HepG2 (cell line): ENCODE results near the gene ASIC2. TPM values are rescaled to one million over a fixed set of nuclear protein-coding genes. Genes with fewer than 3 reads are reported as not detected.

Source experiments
- ATAC-seq: fragments of 200-7000 bp; cut with Tn5 transposase; 3 replicates; pipeline ENCODE4 v1.9.1; 2020; ENCODE audit warnings: mild to moderate bottlenecking, moderate library complexity
- BruUV-seq: library from RNA; stranded (reverse); fragments of 400-500 nt; replicated peaks from 2 replicates; lab custom pipeline; 2021; lab: Mats Ljungman, UMichigan
- CTCF ChIA-PET: fragments of 300-600 bp; formaldehyde crosslinking; extraction: SDS; loops from one replicate; lab custom pipeline; 2021; ENCODE audit warnings: low total read pairs, inconsistent platforms, low intra/inter-chr PET ratio; lab: Yijun Ruan, JAX
- POLR2A ChIA-PET: fragments of 350-600 bp; sonication (Branson Sonifier 250); formaldehyde crosslinking; loops from one replicate; lab custom pipeline; 2020; ENCODE audit warnings: antibody characterized with exemption, inconsistent platforms; lab: Yijun Ruan, JAX
- DNase-seq: peaks from one replicate; pipeline ENCODE4 v3.0.0-alpha.2; 2015; ENCODE audit warnings: low spot score
- FAIRE-seq: peaks from 3 replicates; lab custom pipeline; 2011; peaks lifted over from hg19 to GRCh38; lab: Jason Lieb, UNC
- H2AFZ ChIP-seq: one replicate; pipeline ENCODE4 v1.6.1; 2011; ENCODE audit warnings: low read length, inconsistent platforms
- H3K27ac ChIP-seq: fragments of 300-600 bp; 3 replicates; pipeline ENCODE4 v1.8.0; 2011; ENCODE audit warnings: mixed run types, mild to moderate bottlenecking, mixed read lengths, low read length, inconsistent platforms; ENCODE audit not compliant: insufficient read depth; ENCODE audit errors: extremely low read length
- H3K27me3 ChIP-seq, 2 experiments: fragments of 200-600 bp in 1 of 2; 2 replicates in 1 of 2; 3 replicates in 1 of 2; pipeline versions ENCODE4 v1.6.0 to v1.8.0; 2011; ENCODE audit warnings: low read length in 2 of 2, mild to moderate bottlenecking in 2 of 2, moderate library complexity in 2 of 2, inconsistent platforms in 1 of 2; ENCODE audit not compliant: insufficient read depth in 2 of 2, control insufficient read depth in 1 of 2
- H3K36me3 ChIP-seq, 2 experiments: fragments of 200-600 bp in 1 of 2; replicated peaks in 1 of 2; 2 replicates in 1 of 2; 3 replicates in 1 of 2; pipeline versions ENCODE4 v1.5.1 to v1.8.0; 2011; ENCODE audit warnings: low read length in 2 of 2, inconsistent platforms in 1 of 2; ENCODE audit not compliant: insufficient read depth in 2 of 2, control insufficient read depth in 1 of 2
- H3K4me1 ChIP-seq: 2 replicates; pipeline ENCODE4 v1.5.1; 2012; ENCODE audit warnings: low read length, inconsistent platforms; ENCODE audit not compliant: insufficient read depth
- H3K4me2 ChIP-seq: 2 replicates; pipeline ENCODE4 v1.6.0; 2011; ENCODE audit warnings: low read depth, low read length, inconsistent platforms
- H3K4me3 ChIP-seq, 3 experiments: fragments of 200-600 bp in 1 of 3; sonication (generic), shearing (Covaris generic) in 1 of 3; replicated peaks in 1 of 3; 2 replicates each; pipeline ENCODE4 v1.5.1; 2011 to 2016; ENCODE audit warnings: low read length in 3 of 3, inconsistent platforms in 2 of 3, low read depth in 2 of 3, mild to moderate bottlenecking in 2 of 3, control low read depth in 1 of 3, mixed read lengths in 1 of 3; ENCODE audit not compliant: insufficient read depth in 1 of 3
- H3K79me2 ChIP-seq: one replicate; pipeline ENCODE4 v1.6.1; 2011; ENCODE audit warnings: low read length, inconsistent platforms; ENCODE audit not compliant: insufficient read depth
- H3K9ac ChIP-seq: 2 replicates; pipeline ENCODE4 v1.6.0; 2011; ENCODE audit warnings: mild to moderate bottlenecking, low read depth, low read length, inconsistent platforms; ENCODE audit not compliant: insufficient read depth
- H3K9me3 ChIP-seq: 2 replicates; pipeline ENCODE4 v1.5.1; 2012; ENCODE audit warnings: mild to moderate bottlenecking, low read length
- H4K20me1 ChIP-seq: 2 replicates; pipeline ENCODE4 v1.6.0; 2011; ENCODE audit warnings: inconsistent platforms, mild to moderate bottlenecking, low read length, moderate library complexity; ENCODE audit not compliant: insufficient read depth
- ETV5 ChIP-seq: IDR thresholded peaks from 2 replicates; pipeline ENCODE4 v1.6.1; 2018; ENCODE audit warnings: missing biosample characterization, missing genetic modification reagents, inconsistent platforms, borderline replicate concordance
- GPN1 ChIP-seq: sonication (generic); formaldehyde crosslinking; IDR thresholded peaks from 2 replicates; pipeline ENCODE4 v1.5.1; 2020; ENCODE audit warnings: missing genetic modification reagents, borderline replicate concordance
- KAT8 ChIP-seq: IDR thresholded peaks from 2 replicates; pipeline ENCODE4 v1.6.1; 2016; ENCODE audit warnings: missing genetic modification reagents, missing compliant biosample characterization
- RFX3 ChIP-seq: IDR thresholded peaks from 2 replicates; pipeline ENCODE4 v1.6.1; 2016; ENCODE audit warnings: missing biosample characterization, missing genetic modification reagents
- RFX5 ChIP-seq: IDR thresholded peaks from 2 replicates; pipeline ENCODE4 v1.6.1; 2011; ENCODE audit warnings: low read depth, low read length, improper control_type of control experiment
- ZNF614 ChIP-seq: IDR thresholded peaks from 2 replicates; pipeline ENCODE4 v1.6.1; 2018; ENCODE audit warnings: missing biosample characterization, missing genetic modification reagents, inconsistent platforms, borderline replicate concordance
- ZNF672 ChIP-seq: sonication (generic); formaldehyde crosslinking; IDR thresholded peaks from 2 replicates; pipeline ENCODE4 v1.8.1; 2022; ENCODE audit warnings: missing genetic modification reagents
- ZNF891 ChIP-seq: sonication (generic); formaldehyde crosslinking; IDR thresholded peaks from 2 replicates; pipeline ENCODE4 v1.5.0; 2020; ENCODE audit warnings: mild to moderate bottlenecking, missing genetic modification reagents
- WGBS: methylation state at CpG from one replicate; pipeline ENCODE4 v1.1.6; 2017; ENCODE audit warnings: low lambda C conversion rate; 5-methylcytosine and 5-hydroxymethylcytosine counted together
- in situ Hi-C: cut with HindIII; loops from 2 replicates; pipeline ENCODE4 v1.10.0; 2017; ENCODE audit warnings: low pct_unique_long_range_greater_than_20kb; ENCODE audit not compliant: extremely low pct_ligation_motif_present
- intact Hi-C: fragments of 100-400 bp; cut with micrococcal nuclease; formaldehyde crosslinking; loops from one replicate; pipeline ENCODE4 v1.10.0; 2022; ENCODE audit not compliant: unreplicated experiment
- polyA plus RNA-seq, 8 experiments: library from polyadenylated mRNA; depleted of rRNA in 3 of 8; stranded (reverse) in 7 of 8; unstranded in 1 of 8; fragments of >200 nt; fragmentation: Illumina TruSeq in 4 of 8; extraction: Trizol in 4 of 8; gene quantifications; 2 replicates each; pipeline versions ENCODE4 v1.2.1 to v1.2.3, GENCODE V29; 2011 to 2016; ENCODE audit warnings: low read depth in 4 of 8, missing spikeins in 1 of 8, mixed read lengths in 1 of 8; ENCODE audit not compliant: insufficient read depth in 1 of 8
- total RNA-seq, 5 experiments: library from RNA; depleted of rRNA; stranded (reverse); fragments of >200 nt; fragmentation: Illumina TruSeq; extraction: Trizol; gene quantifications; 2 replicates each; pipeline ENCODE4 v1.2.3, GENCODE V29; 2016; ENCODE audit warnings: low read depth in 1 of 5
- TF ChIP-seq, protein P1 (sequence below): sonication (generic); formaldehyde crosslinking; conservative IDR thresholded peaks from 2 replicates; pipeline ENCODE4 v1.5.0; 2020; ENCODE audit warnings: missing genetic modification reagents
- TF ChIP-seq, protein P2 (sequence below): sonication (generic); formaldehyde crosslinking; IDR thresholded peaks from 2 replicates; pipeline ENCODE4 v1.4.0; 2020; ENCODE audit warnings: missing genetic modification reagents

ASIC2 gene
- total and polyA plus RNA-seq, 2 of the 13 experiments (the other 11 are each of a cell fraction or from before 2014, with no cell fraction given): not detected

DNA sequence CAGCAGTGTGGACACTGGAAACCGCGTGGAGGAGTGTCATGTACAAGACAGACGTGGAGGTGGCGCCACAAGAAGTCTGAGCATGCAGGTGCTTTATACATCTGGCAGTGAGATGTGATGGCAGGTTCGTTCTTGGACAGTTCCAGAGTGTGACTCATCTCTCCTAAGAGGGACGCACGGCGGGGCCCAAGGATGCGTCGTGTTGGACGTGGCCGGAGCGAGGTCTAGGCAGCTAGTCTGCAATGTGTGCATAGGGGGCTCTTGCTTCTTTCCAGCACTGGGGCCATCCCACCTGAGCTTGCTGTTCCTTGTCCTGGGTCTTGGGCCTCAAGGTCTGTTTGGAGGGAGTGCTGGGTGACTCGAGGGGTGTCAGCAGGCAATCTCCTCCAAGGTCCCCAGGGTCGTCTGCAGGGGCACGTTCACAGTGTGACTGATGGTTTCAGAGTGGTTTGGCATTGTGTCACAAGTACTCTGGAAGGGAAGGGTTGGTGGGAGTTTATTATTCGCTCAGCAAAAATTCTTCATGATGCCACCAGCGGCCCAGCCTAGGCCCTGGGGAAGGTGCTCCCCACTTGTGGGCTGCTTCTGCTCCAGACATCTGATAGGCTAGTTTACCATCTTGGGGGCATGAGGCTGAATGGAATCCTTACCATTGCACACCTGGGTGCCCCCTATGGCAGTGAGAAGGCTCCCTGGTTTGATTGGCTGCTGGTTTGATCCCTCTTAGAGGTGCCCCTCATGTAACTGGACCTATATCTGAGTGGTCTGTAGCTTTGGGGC lies 279.3 kb downstream of the ASIC2 start (continued):
- TF ChIP-seq, protein P1, sequence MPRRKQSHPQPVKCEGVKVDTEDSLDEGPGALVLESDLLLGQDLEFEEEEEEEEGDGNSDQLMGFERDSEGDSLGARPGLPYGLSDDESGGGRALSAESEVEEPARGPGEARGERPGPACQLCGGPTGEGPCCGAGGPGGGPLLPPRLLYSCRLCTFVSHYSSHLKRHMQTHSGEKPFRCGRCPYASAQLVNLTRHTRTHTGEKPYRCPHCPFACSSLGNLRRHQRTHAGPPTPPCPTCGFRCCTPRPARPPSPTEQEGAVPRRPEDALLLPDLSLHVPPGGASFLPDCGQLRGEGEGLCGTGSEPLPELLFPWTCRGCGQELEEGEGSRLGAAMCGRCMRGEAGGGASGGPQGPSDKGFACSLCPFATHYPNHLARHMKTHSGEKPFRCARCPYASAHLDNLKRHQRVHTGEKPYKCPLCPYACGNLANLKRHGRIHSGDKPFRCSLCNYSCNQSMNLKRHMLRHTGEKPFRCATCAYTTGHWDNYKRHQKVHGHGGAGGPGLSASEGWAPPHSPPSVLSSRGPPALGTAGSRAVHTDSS (CRISPR knock-in tag): no peak
- TF ChIP-seq ZNF672 (CRISPR knock-in tag) (no peak), KAT8 (CRISPR knock-in tag) (no peak)

DNA sequence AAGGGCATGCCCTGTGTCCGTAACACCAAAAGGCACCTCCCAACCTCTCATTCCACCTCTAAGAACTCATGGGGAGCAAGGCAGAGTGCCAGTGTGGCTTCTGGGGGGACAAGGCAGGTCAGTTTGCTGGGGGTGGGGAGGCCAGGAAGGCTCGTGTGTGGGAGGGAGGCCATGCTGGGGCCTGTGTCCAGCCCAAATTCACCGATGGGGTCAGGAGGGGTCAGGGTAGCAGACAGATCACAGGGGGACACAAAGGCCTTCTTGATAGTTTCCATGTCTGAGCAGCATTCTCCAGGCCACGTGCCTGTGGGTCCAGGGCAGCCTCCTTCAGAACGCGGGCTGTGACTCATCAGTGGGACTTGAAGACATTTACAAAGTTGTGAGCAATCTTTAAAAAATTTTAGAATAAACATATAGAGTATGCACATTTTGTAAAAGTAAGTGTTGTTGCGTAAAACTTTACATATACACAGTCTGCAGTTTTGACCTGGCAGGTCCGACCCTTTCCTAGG lies 280.5 kb downstream of the ASIC2 start:
- no peak for FAIRE-seq

More for the DNA sequence above, 280.5 kb downstream of the ASIC2 start:
- H3K27ac ChIP-seq: no peak overlapping the region
- no peak overlapping the region for H2AFZ ChIP-seq
- peaks cover 9% of the 10 kb centered on the region; the same call in 1 of the 2 replicates for H3K4me1 ChIP-seq
- POLR2A ChIA-PET: no interaction called here
- no peaks in the 10 kb centered on the region for H3K9me3 ChIP-seq
- H3K9ac ChIP-seq: no peak overlapping the region
- no peak for TF ChIP-seq RFX5
- TF ChIP-seq, protein P2, sequence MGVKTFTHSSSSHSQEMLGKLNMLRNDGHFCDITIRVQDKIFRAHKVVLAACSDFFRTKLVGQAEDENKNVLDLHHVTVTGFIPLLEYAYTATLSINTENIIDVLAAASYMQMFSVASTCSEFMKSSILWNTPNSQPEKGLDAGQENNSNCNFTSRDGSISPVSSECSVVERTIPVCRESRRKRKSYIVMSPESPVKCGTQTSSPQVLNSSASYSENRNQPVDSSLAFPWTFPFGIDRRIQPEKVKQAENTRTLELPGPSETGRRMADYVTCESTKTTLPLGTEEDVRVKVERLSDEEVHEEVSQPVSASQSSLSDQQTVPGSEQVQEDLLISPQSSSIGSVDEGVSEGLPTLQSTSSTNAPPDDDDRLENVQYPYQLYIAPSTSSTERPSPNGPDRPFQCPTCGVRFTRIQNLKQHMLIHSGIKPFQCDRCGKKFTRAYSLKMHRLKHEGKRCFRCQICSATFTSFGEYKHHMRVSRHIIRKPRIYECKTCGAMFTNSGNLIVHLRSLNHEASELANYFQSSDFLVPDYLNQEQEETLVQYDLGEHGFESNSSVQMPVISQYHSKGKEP: no peak
- no peak for TF ChIP-seq GPN1 (CRISPR knock-in tag)
- TF ChIP-seq ZNF891 (CRISPR knock-in tag): no peak
- no peak for TF ChIP-seq RFX3 (CRISPR knock-in tag)
- no peak for TF ChIP-seq ETV5
- no peak for TF ChIP-seq ZNF614
- no peak overlapping the region for H3K4me2 ChIP-seq
- ATAC-seq: no peak
- intact Hi-C loops: no loop called here
- H3K36me3 ChIP-seq: no peaks in the 10 kb centered on the region
- H3K27me3 ChIP-seq: peaks cover 3 to 37% of the 10 kb centered on the region in 2 experiments; a peak in 4 of 5 replicates
- WGBS: 9% methylated on average over 8 of the region's 8 CpGs
- no peak for DNase-seq
- CTCF ChIA-PET: no interaction called here
- H3K79me2 ChIP-seq: no peaks in the 10 kb centered on the region
- BruUV-seq: no TSS peak
- in situ Hi-C loops: no loop called here
- no peak overlapping the region for H3K4me3 ChIP-seq
- H4K20me1 ChIP-seq: no peaks in the 10 kb centered on the region
